ENCODE measurements around the gene KIF22. TPM values are rescaled to one million over a fixed set of nuclear protein-coding genes. Genes with fewer than 3 reads are reported as not detected.
A peak's percentile ranks its signal among the peaks of the same experiment; 100 is the strongest.

Gene KIF22
- polyA plus RNA-seq, 4 donors: 65.2 to 77.7 (median 67.6) TPM

- no peak for DNase-seq (ENCODE audit: low read depth in 4 of 4, low spot score in 3 of 4)
These were observed 22.4 kb downstream of the KIF22 start for GRCh38 chr16:29812754-29813643.

- no peak for DNase-seq (ENCODE audit: low read depth in 4 of 4, low spot score in 3 of 4)
These were observed 23.4 kb downstream of the KIF22 start for GRCh38 chr16:29813644-29814562.

GRCh38 chr16:29814592-29814991 lies 24.0 kb downstream of the KIF22 start:
- DNase-seq (ENCODE audit: low read depth in 4 of 4, low spot score in 3 of 4): no peak

GRCh38 chr16:29815032-29815721 lies 24.6 kb downstream of the KIF22 start:
- no peak for DNase-seq (ENCODE audit: low read depth in 4 of 4, low spot score in 3 of 4)

GRCh38 chr16:29815793-29816693 lies 25.5 kb downstream of the KIF22 start, which contains the start of gene PAGR1:
PAGR1 (plus strand) TSS chr16:29816152; CDS start chr16:29816526, 374 bp downstream.
- DNase-seq (ENCODE audit: low read depth in 4 of 4, low spot score in 3 of 4): peak; percentile 98

- no peak for DNase-seq (ENCODE audit: low read depth in 4 of 4, low spot score in 3 of 4)
These were observed 26.3 kb downstream of the KIF22 start for GRCh38 chr16:29816694-29817441.

GRCh38 chr16:29818082-29818481 lies 27.5 kb downstream of the KIF22 start:
- DNase-seq (ENCODE audit: low read depth in 4 of 4, low spot score in 3 of 4): no peak

- DNase-seq (ENCODE audit: low read depth in 4 of 4, low spot score in 3 of 4): no peak
These were observed 29.0 kb downstream of the KIF22 start for GRCh38 chr16:29819506-29819905.

- DNase-seq (ENCODE audit: low read depth in 4 of 4, low spot score in 3 of 4): no peak
These were observed 29.7 kb downstream of the KIF22 start, which contains the start of gene MVP for GRCh38 chr16:29820271-29820701. MVP (plus strand) TSS chr16:29820462; CDS start chr16:29830550, 10,088 bp downstream.

GRCh38 chr16:29820730-29821642 lies 30.4 kb downstream of the KIF22 start:
- DNase-seq (ENCODE audit: low read depth in 4 of 4, low spot score in 3 of 4): no peak

- DNase-seq (ENCODE audit: low read depth in 4 of 4, low spot score in 3 of 4): no peak
These were observed 31.1 kb downstream of the KIF22 start for GRCh38 chr16:29821643-29822115.

- DNase-seq (ENCODE audit: low read depth in 4 of 4, low spot score in 3 of 4): no peak
These were observed 34.1 kb downstream of the KIF22 start for GRCh38 chr16:29824589-29825144.

GRCh38 chr16:29825145-29826044 lies 34.8 kb downstream of the KIF22 start:
- no peak for DNase-seq (ENCODE audit: low read depth in 4 of 4, low spot score in 3 of 4)

GRCh38 chr16:29826342-29826695 lies 35.8 kb downstream of the KIF22 start:
- DNase-seq (ENCODE audit: low read depth in 4 of 4, low spot score in 3 of 4): no peak

GRCh38 chr16:29830774-29831173 lies 40.2 kb downstream of the KIF22 start:
- no peak for DNase-seq (ENCODE audit: low read depth in 4 of 4, low spot score in 3 of 4)

- no peak for DNase-seq (ENCODE audit: low read depth in 4 of 4, low spot score in 3 of 4)
These were observed 40.9 kb downstream of the KIF22 start for GRCh38 chr16:29831490-29831889.
